SKM-1 (cell line): ENCODE results near the gene PTPRG.

Experiments
- DNase-seq: peaks from one replicate; lab custom pipeline; 2025; ENCODE audit not compliant: unreplicated experiment; lab: John Stamatoyannopoulos, UW

Gene PTPRG

DNA sequence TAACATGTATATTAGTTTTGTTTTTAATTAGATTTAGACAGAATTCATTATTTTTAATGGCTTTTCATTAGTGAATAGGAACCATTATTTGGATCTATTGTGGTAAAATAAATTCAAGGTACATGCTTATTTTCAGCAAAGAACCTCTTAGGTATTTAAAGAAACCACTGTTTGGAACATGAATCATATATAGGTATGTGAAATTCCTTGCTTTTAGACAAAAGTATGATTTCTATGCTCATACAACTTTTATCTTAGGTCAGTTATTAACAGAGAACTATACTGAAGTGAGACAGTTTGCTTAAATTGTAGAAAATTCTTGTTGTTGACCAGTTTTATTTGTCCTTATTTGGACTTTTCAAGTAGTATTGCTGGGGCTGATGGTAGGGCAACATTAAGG lies 422.1 kb downstream of the PTPRG start:
- DNase-seq = no peak

- peak; percentile 6 for DNase-seq
Measured at GRCh38 chr3:61985020-61985419, 423.6 kb downstream of the PTPRG start.

GRCh38 chr3:61986473-61986872 lies 425.1 kb downstream of the PTPRG start:
- no peak for DNase-seq

- DNase-seq = no peak
Measured at GRCh38 chr3:61989681-61990080, 428.3 kb downstream of the PTPRG start.

DNA sequence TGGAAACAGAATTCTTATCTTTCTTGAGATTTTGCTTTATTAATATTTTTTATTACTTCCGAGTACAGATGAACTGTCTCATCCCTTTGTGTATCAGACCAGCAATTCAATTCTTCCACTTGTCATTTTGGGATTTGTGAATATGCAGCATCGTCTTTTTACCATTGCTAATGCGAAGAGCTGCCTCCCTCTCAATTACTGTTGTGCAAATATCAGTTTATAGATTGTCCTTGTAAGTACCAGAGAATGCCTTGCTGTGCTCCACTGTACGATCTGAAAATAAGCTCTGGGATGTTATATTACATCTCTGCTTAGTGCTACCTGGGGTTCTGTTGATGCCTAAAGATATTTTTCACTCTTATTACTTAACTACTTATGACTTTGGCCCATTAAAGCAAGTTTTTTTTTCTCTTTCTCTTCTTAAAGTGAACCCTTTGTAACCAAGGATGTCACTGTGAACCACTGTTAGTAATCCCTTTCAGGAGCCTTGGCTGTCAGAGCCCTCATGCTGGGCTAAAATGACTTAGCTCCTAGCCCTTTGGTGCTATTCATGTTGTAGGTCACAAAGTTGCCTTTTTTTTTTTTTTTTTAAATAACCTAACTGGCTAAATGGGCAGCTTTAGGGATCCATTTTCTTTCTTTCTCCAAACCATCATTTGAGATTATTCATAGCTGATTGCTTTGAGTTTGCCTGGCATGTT lies 429.1 kb downstream of the PTPRG start:
- no peak for DNase-seq

DNA sequence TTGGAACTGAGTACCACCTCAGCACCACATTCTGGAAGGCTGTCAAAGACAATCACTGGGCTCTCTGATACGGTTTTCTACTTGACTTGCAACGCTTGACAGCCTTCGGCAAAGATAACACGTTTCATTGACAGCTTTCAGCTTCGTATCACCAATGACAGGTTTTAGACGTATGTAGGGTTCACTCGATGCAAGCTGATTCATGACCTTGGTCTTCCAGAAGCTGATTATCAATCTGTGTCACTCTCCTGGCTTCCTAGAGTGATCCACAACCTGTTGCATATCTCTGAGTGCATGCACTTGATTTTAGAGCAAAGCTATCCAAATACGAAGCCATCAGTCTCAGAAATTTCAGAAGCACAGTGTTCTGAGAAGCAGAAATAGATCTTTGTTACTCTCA lies 430.3 kb downstream of the PTPRG start:
- no peak for DNase-seq

- no peak for DNase-seq
Measured at GRCh38 chr3:61996366-61996765, 435.0 kb downstream of the PTPRG start.

DNA sequence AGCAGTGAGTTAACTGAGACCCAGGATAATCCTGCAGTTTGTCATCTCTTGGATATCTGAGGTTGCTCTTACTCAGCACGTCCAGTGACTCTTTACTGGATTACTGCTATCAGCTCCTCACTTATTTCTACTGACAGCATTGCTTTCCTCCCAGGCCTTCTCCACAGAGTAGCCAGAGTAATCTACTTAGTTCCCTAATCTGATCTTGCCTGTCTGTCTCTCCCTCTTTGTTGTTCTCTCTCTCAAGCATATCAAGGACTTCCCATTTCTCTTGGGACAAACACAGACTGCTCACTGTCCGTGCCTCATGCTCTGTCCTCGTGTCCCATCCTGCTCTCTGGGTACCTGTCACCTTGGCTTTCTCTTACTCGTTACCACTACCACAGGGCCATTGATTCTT lies 435.7 kb downstream of the PTPRG start:
- DNase-seq = no peak

DNA sequence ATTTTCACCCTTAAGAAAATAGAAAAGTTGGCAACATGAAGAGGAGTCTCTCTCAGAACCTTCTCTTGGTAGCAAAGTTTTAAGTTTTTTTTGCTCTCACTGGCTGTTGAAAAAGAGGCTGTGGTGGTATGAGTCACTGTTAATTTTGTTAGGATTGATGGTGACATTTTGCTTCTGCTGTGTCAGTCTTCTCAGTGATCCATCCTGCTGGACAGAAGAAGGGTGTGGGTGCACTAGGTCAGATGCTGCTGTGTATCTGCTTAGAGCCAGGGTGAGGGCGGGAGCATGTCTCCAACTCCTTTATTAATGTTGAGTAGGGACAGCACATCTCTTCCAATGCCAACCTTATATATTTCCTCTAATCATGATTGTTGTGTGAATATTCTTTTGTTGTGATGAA lies 442.5 kb downstream of the PTPRG start:
- DNase-seq = no peak

- no peak for DNase-seq
Measured at GRCh38 chr3:62007036-62007435, 445.7 kb downstream of the PTPRG start.

DNA sequence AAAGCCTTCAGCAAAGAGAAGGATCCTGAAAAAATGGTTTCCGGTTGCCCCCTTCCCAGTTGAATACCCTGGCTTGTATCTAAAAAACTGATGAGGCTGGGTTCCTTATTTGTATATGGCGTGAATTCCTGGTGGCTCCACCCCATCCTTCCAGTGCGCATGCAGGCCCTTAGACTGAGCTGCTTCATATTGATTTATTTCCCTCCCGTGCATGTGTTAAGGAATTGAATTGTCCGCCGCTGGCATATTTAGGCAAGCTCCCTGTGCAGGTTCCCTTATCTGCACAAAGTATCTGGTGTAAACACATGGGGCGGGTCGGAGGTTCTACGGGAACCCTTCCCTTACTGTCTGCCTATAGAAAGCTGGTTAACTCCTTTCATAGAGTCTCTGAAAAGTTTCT lies 449.6 kb downstream of the PTPRG start:
- DNase-seq = no peak

DNA sequence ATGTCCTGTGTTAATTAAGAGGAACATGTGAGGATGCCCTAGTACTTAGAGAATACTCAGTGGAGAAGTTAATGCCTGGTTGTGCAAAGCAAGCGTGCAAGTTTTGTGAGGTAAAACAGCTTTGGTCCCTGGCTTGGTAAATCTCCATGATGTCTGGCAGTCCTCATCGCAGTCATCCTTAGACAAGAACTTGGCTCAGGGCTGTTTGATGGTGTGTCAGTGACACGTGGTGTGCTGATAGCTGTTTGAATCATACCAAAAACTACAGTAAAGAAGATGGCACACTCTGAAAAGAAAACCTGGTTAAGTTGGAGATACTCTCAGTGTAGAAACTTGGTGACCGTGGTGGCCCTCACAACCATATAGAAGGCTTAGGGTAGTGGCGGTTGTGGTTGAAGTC lies 450.3 kb downstream of the PTPRG start:
- no peak for DNase-seq

DNA sequence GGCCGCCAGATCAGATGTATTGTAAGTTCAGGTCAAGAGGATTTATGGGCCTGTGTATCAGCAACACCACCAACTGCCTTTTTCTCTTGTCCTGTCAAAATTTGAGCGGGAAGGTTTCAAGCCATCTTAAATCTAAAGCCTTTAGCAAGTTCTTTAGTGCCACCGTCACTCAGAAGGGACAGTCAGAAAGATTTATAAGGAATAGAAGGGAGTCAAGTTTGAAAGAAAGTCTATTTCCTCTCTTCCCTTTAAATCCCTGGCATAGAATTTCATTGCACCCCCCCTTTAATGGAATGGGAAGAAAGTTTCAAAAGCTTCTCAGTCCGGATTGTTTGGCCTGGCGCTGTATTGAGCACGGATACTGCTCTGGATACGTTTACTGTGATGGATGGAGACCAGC lies 452.6 kb downstream of the PTPRG start:
- DNase-seq = no peak

GRCh38 chr3:62015111-62015510 lies 453.7 kb downstream of the PTPRG start:
- no peak for DNase-seq

DNA sequence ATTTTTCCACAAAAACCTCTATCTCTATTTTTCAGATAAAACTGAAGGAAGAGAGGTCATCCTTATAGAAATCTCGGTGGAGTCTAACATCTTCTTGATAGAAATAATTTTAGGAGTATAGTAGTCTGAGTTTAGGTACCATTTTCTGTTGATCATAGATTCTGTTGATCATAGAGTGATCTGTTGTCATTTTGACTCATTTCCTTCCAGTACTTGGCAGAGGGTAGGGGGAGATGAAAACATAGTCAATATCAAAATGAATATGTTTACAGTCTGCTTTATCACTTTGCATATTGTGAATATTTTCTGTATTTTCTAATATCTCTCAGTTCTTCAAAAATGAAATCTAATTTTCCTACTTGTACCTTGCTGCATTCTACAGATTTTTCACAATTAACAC lies 458.5 kb downstream of the PTPRG start:
- no peak for DNase-seq

DNA sequence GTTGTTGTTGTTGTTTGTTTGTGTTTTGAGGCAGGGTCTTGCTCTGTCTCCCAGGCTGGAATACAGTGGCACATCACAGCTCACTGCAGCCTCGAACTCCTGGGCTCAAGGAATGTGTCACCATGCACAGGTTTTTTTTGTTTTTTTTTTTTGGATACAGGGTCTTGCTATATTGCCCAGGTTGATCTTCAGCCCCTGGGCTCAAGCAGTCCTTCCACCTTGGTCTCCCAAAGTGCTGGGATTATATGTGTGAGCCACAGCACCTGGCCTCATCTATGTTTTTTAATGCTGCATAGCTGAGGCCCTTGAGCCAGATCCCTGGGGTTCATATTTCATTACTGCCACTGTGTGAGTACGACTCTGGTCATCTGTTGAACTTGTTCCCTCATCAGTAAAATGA lies 459.3 kb downstream of the PTPRG start:
- no peak for DNase-seq

GRCh38 chr3:62022312-62022711 lies 460.9 kb downstream of the PTPRG start:
- DNase-seq = no peak

GRCh38 chr3:62024882-62025281 lies 463.5 kb downstream of the PTPRG start:
- no peak for DNase-seq

DNA sequence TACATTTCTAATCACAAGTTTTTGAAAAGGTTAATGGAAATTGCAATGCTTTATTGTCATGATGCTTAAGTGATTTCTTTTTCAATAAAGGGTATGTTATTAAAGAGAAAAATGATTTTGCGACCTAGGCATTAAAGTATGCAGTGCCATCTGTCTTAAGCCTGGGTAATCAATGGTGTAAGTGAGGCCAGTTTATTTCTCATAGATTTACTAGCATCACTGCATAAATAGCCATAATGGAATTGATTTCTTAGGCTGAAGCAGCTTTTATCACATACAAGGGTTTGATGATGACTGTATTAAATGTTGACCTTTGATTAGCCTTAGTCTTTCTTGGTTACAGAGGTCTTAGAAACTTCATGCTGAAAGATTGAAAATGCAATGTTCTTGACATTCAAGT lies 464.5 kb downstream of the PTPRG start:
- DNase-seq = no peak

GRCh38 chr3:62027241-62027640 lies 465.9 kb downstream of the PTPRG start:
- DNase-seq = no peak

GRCh38 chr3:62027796-62028195 lies 466.4 kb downstream of the PTPRG start:
- DNase-seq = no peak

DNA sequence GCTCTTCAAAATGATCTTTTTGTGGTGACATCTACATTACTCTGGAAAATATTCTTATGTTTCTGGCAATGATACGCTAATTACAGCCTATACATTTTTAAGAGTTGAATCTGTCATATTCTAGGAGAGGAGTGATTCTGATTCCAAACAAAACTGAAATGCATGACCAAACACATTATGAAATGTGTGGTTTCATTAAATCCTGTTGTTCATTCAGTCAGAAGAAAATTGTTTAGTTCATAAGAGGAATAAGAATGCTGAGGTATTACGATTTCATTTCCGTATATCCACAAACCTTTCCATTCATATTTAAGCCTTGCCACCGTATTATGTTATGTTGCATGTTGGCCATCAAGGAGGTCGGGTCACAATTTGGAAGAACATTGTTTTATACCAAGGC lies 466.9 kb downstream of the PTPRG start:
- DNase-seq = no peak

DNA sequence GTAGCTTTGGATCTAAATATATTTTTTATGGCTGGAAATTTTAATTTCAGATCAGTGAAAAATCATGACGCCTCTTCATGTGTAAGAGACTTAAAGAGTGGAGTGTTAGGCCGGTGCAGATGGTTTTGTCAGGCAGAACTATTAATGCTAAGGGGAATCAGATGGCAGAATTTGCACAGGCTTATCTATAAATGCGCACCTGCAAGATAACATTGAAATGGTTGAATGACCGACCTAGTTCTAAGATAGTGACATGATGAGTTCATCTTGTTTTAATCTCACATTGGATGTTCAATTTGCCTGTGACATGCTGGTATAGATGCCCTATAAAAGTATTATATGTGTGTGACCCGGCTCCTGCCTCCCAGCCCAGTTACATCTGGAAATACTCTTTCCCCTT lies 471.4 kb downstream of the PTPRG start:
- no peak for DNase-seq
